ENCODE measurements around the gene RABGGTA.
"Not testable (repeated sequence)": the region's sequence is repeated elsewhere in the genome, so short reads cannot be mapped to it uniquely, and the experiment has no call there.

Gene RABGGTA

DNA sequence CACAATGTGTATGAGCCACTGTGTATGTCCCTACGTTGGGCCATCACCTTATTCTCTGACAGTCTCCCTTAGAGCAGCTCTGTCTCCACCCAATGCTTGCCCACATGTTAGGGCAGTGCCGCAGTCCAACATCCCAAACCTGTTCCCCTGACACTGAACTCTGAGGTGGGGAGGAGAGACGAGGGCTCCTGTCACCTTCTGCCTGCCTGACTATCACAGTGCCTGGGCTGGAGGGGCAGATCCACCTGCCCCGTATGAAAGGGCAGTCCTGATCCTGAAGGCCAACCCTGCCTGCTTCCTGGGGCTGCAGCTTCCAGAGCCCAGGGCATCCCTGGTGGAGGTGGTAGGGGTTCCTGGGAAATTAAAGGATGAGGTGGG is 10.6 kb downstream of the RABGGTA start:
- no peak for DNase-seq (ENCODE audit: low spot score)

DNA sequence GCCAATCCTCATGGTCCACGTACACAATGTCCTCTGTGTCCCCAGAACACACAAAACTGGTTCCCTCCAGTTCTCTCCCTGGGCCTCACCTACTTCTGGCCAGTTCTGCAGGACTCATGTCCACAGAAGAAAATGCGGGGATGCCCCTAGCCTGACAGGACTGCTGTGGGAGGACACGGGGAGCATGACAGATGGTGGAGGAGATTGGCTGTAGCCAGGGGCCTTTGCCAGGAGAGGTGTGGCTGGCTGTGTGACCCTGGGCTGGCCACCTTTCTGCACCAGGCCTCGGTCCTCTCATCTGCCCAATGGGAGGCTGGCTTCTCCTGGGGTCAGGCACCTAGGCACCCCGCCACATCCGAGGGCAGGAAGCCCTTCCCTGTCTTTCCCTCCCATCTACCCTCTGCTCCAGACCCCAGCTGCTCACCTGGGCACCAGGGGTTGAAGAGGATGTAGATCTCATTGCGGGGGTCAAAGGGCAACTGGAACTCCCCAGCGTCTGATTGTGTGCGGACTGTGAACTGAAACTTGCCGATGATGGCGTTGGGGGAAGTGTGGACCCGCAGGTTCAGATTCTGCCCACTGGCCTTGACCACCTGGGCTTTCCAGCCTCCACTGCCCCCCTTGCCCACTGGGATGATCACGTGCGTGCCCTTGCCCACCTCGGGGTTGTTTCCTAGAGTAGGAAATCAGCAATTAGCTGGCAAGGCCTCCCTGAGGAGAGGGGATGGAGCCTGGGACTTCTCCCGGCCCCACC is 11.2 kb downstream of the RABGGTA start:
- no peak for DNase-seq (ENCODE audit: low spot score)

DNA sequence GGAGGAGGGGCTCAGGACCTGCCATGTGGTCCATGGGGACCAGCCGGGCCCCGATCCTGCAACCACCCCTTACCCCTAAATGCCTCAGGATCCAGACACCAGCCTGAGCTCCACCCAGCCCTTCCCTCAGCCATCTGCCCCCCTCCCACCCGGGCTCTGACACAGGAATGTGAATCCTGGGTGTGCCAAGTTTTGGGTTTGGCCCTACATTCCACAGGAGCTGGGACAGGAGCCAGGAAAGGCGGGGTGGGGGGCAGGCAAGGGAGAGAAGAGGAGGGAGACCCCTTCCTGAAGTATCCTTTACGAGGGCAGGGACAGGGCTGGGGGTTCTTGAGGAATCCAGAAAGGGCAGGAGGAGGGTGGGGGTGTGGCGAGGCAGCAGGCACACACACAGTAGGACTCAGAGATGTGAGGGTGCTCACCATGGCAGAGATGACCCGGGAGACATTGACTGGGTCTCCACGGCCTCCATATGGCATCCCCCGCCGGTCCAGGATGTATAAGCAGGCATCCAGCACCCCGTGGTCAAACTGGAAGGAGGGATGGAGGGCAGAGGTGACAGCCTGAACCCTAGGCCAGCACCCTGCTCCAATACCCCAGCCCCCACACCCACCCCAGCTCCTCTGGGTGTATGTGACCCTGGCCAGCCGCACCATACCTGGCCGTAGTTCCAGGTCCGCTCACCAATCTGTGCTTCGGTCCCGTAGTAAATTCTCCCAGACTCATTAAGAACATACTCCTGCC is 11.9 kb downstream of the RABGGTA start:
- DNase-seq (ENCODE audit: low spot score) = peak; percentile 15

DNA sequence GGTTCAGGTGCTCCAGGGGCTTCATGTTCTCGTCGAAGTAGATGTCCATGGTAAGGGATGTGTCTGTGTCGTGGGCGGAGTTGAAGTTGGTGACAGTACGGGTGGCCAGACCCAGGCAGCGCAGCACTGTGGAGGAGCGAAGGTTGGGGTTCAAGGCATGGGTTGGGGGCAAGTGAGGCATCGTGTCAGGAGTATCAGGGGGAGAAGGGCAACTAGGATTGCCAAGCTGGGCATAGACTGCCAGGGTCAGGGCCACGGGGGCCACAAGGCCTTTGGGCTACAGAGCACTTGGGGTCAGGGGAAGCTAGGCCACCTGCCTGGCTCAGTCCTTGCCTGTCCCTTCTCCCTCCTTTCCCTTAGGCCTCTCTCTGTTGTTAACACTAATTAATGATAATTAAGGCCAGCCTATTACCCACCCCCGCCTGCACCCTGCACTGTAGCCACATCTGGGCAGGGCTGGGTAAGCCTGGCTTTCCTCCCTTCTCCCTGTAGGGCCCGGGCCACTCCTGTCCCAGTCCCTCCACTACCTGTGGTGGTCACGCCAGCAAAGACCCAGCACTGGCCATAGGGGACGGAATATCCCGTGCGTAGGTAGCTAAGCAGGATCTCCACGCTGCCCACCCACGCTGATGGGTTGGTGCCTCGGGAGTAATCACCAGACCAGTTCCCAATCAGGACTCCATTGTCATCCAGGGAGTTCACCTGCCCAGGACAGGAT is 12.7 kb downstream of the RABGGTA start:
- no peak for DNase-seq (ENCODE audit: low spot score)

DNA sequence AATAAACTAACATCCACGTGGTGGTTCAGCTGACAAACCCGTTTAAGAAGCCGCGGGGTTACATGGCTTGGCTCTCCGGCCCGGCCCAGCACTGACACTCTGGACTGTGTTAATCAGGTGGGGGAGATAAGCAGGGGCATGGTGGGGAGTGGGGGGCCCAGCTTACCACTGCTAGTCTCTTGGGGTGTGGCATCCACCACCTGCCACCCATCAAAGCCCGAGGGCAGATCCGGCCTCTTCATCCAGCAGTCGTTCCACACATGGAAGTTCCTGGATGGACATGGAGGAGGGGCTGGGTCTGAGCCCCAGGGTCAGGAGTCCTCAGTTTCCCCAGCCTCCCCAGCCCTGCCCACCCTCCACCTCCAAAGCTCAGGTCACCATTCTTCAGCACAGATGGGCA is 13.3 kb downstream of the RABGGTA start:
- DNase-seq (ENCODE audit: low spot score) = no peak

DNA sequence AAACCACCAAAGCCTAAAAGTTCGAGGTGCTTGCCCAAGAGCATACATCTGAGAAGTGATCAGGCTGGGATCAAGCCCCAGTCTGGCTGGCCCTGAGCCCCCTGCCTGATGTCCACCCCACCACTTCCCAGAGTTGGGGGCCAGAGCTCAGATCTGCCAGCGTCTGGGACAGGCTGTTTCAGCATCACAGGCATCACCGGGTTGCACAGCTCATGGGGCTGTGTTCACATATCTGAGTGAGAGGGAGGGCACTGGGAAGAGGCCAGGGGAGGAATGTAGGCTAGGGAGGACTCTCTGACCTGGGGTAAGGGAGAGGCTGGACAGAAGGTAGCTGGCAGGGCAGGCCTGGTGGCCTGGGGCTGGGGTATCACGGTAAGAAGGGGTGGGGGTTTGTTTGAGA is 14.4 kb downstream of the RABGGTA start:
- DNase-seq (ENCODE audit: low spot score) = no peak

DNA sequence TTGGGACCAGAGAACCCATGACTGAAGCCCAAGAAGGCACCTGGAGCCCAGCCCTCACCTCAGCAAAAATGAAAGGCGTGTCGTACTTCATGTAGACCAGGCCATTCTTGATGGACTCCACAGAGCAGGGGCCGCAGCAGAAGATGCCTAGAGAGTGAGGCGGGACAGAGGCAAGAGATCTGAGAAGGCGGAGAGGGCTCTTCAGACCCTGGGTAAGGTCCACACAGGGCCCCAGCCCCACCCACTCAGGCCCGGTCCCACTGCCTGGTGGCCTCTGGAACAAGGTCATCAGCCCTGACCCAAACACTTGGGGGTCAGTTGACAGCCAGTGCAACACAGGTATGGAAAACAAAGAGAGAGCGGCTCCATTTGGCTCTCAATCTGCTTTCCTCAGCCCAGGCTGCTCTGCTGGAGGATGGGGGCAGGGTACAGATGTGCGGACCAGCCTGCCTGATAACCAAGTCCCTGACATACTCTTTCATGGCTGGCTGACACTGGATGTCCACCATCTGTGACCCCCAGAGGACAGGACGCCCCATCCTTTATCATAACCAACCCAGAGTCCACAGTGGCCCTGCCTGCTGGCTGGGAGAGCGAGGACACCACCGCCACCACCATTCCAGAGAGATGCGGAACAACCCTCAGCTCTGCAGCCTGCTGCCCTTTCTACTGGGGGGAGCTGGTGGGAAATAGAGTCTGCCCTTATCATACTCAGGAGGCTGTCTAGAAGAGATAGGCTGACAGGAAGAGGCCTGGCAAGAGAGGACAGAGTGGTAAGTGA is 15.3 kb downstream of the RABGGTA start:
- no peak for DNase-seq (ENCODE audit: low spot score)

DNA sequence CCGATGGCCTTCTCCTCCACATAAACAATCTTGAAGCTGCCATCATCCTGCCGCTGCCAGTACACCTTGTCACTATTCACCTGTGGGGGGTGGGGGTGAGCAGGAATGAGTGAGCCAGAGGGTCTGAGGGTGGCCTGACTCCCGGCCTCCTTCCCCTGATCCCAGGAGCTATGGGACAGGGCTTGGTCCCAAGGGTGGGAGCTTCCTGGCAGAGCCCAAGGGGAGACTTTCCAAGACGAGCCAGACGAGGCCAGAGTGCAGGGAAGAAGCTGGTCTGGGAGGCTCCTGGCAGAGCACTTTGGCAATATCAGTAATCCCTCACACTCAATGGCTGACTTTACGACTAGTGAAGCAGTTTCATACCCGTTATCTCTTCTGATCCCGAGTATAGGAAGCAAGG is 16.0 kb downstream of the RABGGTA start:
- DNase-seq (ENCODE audit: low spot score) = no peak

DNA sequence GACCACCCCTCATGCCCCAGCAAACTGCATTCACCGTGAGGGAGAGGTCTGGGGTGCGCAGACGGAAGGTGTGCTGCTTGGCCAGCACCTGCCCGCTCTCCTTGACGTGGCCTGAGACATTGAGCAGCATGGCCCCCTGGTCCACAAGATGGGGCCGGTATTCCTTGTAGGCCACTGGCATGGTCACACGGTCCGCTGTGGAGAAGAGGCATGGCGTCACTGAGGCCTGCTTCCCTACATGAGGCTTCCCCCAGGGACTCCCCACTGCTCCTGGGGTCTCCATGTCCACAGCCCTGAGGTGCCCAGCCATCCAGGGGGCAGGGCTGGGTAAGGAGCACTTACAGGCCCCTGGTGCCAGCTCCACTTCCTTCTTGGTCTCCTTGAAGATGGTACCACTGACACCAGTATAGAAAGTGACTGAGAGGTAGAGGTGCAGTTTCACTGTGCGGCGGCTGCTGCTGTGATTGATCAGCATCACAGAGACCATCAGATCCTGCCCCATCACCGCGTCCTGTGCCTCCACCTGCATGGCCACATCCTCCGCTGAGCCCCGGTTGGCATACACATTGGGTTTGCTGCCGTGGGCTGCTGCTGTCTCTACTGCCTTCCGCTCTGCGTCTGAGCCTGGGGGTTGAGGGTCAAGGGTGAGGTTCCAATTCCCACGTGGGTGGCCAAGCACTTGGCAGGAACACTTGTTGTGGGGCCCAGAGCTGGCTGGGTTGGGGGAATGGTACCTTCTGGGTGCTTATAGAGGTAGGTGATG is 16.6 kb downstream of the RABGGTA start:
- no peak for DNase-seq (ENCODE audit: low spot score)

DNA sequence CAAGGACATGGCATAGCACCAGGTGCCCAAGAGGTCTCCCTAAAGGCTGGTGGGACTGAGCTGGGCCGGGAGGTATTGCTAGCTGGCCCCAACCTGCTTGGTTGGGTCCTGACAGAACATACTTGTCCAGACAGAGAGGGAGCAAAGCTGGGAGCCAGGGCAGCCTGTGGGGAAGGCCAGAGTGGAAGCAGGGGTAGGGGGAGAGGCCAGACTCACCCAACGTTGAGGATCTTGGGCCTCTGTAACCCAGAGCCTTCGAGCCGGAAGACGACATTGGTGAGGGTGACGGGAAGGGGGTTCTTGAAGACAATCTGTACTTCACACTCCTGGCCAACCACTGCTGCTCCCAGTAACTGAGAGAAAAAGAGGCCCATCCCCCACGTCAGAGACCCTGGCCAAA is 17.5 kb downstream of the RABGGTA start:
- DNase-seq (ENCODE audit: low spot score) = no peak

DNA sequence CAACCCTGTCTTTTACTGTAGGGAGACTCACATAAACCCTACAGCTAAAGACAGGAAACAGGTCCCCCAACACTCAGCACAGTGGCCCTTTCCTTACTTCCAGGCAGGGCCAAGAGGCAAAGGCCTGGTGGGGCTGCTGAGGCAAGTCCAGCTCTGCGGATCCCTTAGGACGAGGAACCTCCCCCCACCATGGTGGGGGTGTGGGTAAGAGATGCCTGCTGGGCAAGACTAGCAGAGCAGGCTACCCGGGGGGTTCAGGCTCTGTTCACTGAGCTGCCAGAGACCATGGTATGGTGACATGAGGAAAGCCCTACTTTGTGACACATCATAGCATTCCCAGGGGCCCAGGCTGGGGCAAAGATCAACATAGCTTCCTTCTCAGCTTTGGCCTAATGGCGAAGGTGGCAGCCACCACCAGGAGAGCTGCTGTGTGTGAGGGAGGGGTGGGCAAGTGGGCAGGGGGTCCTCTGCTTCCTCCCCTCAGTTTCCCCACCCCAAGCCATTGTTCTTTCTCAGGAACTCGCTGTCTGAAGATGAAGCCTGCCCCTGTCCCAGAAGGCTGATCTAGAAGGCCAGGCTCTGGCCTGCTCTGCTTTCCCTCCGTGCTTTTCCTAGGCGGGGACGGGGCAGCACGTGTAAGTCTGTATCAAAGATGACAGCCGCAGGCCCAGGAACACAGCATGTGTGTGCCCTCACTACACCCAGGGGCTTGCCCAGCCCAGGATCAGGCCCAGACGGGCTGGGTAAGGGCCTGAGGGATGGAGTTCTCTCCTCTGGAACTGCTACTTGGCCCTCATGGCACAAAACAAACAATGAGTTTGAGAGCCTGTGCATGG is 18.9 kb downstream of the RABGGTA start:
- DNase-seq (ENCODE audit: low spot score) = peak; percentile 30

DNA sequence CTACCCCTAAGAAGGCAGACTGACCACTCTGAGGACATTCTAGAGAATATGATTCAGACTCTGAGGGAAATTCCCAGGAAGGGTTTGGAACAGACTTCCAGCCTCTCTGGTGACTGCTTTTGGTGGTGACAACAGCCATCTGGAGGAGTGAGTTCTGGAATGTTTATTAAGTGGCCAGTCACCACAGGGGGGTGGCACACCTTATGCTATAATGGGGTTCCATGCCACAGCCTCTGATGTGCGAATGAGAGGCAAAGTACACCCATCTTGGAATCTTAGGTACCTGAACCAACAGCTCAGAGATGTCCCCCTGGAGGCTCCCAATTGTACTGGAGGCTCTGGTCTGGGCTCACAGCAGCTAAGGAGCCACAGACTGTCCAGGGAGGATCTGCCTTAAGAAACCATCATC is 19.5 kb downstream of the RABGGTA start:
- DNase-seq (ENCODE audit: low spot score) = peak; percentile 91

DNA sequence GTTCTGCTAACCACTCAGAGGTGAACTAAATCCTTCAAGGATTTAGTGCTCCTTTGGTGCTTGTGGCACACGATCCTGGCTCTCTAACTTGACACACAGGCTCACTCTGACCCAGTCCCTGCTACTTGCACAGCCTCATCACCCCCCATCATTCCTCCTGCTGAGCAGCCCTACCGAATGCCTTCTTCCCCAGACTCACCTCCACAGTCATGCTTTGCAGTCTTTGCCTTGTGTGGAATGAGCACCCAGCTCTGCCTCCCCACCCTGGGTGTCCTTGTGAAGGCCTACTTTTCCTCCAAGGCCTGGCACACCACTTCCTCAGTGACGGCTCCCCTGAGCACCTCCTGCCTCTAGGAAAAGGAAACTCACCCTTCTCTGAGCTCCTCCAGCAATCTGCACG is 21.0 kb downstream of the RABGGTA start:
- DNase-seq (ENCODE audit: low spot score) = no peak

DNA sequence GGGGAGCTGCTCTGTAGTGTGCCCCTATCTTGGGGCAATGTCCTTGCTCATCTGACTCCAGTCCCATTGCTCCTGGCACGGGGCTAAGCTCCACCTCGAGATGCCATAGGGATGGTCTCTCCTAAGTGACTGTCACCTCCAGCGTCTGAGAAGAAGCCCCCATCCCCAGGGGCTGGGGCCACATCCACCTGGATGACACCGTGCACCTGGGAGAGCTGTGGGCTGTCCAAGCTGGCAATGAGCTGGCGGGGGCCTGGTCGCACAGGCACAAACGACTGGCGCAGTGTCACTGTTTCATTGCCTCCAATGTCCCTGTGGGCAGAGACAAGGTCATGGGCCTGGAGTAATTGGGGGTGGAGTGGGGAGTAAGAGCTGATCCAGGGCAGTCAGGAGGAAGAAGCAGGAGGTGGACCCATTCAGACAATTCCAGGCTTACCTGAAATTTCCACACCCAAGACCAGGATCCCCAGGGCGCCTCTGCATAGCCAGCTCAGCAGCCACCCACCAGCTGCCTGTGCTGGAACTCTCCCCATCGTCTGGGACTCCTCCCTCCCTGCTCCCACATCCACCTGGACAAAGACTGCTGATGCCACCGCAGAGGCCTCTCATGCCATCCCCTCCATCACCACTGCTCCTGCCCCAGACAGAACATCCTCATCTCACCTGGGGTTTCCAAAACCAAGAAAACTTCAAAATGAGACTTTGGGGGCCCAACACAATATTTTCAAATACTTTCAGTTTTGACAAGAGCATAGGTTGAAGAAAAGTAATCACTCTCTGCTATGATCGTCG is 22.0 kb downstream of the RABGGTA start:
- no peak for DNase-seq (ENCODE audit: low spot score)

DNA sequence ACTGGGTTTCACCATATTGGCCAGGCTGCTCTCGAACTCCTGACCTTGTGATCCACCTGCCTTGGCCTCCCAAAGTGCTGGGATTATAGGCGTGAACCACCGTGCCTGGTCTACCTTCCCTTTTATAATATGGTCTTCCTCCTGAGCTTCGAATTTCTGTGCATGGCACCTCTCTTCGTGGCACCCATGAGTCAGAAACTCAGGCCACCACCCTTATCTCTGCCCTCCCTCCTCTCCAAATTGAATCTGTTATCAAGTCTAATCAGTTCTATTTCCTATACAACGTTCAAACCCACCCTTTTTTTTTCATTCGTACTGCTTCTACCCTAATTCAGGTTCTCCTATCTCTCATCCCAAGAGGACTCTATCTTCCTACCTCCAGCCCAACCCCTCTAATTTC is 24.0 kb downstream of the RABGGTA start:
- no peak for DNase-seq (ENCODE audit: low spot score)

DNA sequence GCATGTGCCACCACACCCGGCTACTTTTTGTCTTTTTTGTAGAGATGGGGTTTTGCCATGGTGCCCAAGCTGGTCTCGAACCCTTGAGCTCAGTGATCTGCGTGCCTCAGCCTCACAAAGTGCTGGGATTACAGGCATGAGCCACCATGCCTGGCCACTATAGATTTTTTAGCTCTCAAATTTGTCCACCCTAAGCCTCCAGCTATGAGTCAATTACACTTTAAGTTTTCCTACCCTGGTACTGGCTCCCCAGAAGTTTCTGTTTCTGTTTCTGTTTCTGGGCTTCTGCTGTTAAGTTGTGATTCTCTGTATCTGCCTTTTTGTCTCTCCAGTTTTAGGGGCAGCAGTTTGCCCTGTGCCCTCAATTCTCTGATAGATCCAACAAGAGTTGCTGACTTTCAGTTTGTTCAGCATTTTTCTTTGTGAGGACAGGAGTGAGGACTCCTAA is 24.6 kb downstream of the RABGGTA start:
- DNase-seq (ENCODE audit: low spot score) = peak; percentile 23

DNA sequence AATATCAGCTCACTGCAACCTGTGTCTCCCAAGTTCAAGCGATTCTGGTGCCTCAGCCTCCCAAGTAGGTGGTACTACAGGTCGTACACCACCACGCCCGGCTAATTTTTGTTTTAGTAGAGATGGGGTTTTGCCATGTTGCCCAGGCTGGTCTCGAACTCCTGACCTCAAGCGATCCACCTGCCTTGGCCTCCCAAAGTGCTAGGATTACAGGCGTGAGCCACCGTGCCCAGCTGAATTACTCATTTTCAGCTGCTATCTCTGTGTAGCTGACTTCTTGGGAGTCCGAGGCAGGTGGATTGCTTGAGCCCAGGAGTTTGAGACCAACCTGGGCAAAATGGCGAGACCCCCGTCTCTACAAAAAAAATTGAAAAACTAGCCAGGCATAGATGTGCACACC is 26.0 kb downstream of the RABGGTA start:
- not testable (repeated sequence) for DNase-seq (ENCODE audit: low spot score)

DNA sequence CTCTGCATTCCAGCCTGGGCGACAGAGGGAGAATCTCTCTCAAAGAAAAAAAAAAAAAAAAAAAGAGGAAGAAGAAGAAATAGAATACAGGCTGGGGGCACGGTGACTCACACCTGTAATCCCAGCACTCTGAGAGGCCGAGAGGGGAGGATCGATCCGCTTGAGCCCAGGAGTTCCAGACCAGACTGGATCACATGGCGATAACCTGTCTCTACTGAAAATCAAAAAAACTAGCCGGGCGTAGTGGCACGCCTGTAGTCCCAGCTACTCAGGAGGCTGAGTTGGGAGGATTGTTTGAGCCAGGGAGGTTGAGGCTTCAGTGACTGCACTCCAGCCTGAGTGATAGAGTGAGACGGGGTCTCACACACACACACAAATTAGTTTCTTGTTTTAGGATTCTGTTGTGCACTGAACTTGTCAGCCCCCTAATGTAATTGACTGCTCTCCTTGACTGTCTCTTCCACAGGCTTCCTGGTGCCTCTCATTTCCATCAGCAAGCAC is 28.0 kb downstream of the RABGGTA start:
- DNase-seq (ENCODE audit: low spot score) = peak; percentile 74

DNA sequence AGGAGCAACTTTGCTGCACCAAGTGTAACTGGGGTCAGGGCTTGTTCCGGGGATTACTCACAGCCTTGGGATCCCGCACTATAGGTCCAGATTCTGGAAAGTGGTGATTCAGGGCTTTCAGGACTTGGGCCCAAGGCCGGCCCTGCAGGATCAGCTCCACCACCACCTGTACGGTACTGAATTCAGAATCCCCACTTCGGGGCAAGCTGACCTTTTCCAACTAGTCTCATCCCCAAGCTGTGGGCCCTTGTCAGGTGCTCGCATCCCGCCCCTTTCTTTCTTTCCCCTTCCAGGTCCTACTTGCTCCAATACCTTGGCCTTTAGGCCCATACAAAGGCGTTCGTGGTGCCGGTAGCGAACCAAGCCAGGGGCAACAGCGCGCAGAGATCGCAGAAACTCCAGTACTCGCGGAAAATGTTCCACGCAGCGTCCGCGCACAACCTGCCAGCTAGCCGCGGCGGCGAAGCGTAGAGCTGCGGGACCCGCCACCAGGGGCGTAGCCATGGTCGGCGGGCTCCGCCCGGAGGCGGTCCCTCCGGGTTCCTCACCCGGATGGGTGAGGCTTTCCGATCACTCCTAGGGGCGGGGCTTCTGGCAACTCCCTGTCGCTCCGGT is 29.5 kb downstream of the RABGGTA start:
- peak; percentile 93 for DNase-seq (ENCODE audit: low spot score)
